Astrocyte of the spinal cord (primary cell): Measurements from ENCODE around the gene ZNF526.
"Not testable (repeated sequence)": the region's sequence is repeated elsewhere in the genome, so short reads cannot be mapped to it uniquely, and the experiment has no call there.

Experiments
- DNase-seq: peaks from one replicate; pipeline ENCODE4 v3.0.0; 2011; ENCODE audit warnings: low read depth, low spot score
- H3K4me3 ChIP-seq: 2 replicates; pipeline ENCODE4 v1.5.1; 2011; ENCODE audit warnings: low read depth, mild to moderate bottlenecking, low read length, moderate library complexity
- in situ Hi-C: cut with HindIII; loops from 2 replicates; pipeline ENCODE4 v1.10.0; 2017; ENCODE audit warnings: low sequenced_read_pairs
- TF ChIP-seq, protein P1 (sequence below): IDR thresholded peaks from 2 replicates; pipeline ENCODE4 v1.5.1; 2012; ENCODE audit warnings: low read depth, mild to moderate bottlenecking, low read length, inconsistent platforms

Gene ZNF526

DNA sequence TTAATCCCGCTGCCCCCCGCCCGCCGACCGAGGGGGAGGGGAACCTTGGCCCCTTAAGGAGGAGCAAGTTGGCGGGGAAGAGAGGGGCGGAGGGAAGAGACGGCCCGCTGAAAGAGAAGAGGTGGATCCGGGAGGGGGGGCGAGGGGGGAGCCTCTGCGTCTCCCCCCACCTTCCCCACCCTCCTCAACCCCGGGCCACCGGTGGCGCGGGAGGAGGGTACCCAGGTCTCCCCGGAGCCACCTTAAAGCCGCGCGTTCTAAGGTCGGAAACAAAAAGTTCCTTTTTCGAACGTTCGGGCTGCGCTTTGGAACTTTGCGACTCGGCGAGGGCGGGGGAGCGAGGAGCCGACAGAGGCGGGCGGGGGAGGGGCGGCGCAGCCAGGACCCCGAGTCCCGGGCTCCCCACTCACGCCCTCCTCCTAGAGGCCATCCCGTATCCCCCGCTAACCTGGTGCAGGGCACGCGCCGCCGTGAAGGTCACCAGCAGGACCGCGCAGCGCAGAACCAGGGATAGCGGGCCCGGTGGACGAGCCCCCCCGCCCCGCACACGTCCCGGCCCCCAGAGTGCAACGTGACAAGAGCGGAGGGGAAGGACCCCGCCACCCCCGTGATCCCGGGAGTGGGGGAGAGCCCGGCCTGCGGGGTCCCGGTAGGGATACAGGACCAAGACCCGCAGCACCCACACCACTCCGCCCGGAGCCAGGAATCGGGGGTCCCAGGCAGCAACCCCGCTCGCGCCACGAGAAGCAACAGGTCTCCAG, 34.2 kb downstream of the ZNF526 start:
- TF ChIP-seq, protein P1, sequence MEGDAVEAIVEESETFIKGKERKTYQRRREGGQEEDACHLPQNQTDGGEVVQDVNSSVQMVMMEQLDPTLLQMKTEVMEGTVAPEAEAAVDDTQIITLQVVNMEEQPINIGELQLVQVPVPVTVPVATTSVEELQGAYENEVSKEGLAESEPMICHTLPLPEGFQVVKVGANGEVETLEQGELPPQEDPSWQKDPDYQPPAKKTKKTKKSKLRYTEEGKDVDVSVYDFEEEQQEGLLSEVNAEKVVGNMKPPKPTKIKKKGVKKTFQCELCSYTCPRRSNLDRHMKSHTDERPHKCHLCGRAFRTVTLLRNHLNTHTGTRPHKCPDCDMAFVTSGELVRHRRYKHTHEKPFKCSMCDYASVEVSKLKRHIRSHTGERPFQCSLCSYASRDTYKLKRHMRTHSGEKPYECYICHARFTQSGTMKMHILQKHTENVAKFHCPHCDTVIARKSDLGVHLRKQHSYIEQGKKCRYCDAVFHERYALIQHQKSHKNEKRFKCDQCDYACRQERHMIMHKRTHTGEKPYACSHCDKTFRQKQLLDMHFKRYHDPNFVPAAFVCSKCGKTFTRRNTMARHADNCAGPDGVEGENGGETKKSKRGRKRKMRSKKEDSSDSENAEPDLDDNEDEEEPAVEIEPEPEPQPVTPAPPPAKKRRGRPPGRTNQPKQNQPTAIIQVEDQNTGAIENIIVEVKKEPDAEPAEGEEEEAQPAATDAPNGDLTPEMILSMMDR = no peak
- H3K4me3 ChIP-seq = peak overlapping the region; percentile 98
- peak; percentile 68 for DNase-seq
- in situ Hi-C loops = no loop called here

DNA sequence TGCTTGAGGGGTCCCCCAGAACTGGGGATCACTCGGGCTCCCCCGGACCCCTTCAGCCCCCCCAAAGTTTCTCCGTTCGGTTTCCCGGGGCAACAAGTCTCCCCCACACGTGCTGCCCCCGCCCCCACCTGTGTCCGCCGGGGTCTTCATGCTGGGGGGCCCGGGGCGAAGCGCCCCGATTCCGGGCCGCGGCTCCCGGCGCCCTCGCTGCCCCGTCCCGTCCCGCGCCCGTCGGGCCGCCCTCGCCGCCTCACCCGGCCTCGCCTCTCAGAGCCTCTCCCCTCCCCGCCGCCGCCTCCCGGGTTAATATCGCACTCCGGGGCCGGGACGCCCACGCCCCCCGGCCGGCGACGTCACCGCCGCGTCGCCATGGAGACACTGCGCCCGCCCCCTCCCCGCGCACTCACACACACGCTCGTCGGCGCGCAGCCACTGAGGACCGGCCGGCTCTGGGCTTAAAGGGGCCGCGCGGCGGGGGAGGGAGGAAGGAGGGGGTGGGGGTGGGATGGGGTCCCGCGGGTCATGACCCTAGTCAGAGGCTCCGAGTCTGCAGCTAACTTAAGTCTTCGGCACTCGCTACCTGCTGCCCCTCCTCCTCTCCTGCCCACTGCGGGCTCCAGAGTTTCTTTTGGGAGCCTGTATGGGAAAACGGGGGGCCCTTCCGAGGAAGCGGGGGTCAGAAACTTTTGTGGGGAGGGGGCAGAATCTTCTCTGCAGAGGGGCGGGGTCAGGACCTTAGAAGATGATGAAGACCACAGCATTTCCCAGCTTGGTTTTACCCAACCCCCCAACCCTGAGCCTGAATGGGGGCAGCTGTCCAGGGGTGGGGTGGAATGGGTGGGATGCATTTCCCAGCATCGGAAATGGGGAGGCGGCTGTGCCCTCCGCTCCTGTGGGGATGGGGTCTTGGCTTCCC, 35.0 kb downstream of the ZNF526 start, which contains the start of gene ERF:
ERF (minus strand) TSS at position 279 of the 916 bp plus-strand sequence; CDS start at position 150, 129 bp downstream.
- in situ Hi-C loops = no loop called here
- H3K4me3 ChIP-seq = peak within 1 kb of the TSS; percentile 98
- DNase-seq = peak; percentile 92
- TF ChIP-seq, protein P1 = no peak

DNA sequence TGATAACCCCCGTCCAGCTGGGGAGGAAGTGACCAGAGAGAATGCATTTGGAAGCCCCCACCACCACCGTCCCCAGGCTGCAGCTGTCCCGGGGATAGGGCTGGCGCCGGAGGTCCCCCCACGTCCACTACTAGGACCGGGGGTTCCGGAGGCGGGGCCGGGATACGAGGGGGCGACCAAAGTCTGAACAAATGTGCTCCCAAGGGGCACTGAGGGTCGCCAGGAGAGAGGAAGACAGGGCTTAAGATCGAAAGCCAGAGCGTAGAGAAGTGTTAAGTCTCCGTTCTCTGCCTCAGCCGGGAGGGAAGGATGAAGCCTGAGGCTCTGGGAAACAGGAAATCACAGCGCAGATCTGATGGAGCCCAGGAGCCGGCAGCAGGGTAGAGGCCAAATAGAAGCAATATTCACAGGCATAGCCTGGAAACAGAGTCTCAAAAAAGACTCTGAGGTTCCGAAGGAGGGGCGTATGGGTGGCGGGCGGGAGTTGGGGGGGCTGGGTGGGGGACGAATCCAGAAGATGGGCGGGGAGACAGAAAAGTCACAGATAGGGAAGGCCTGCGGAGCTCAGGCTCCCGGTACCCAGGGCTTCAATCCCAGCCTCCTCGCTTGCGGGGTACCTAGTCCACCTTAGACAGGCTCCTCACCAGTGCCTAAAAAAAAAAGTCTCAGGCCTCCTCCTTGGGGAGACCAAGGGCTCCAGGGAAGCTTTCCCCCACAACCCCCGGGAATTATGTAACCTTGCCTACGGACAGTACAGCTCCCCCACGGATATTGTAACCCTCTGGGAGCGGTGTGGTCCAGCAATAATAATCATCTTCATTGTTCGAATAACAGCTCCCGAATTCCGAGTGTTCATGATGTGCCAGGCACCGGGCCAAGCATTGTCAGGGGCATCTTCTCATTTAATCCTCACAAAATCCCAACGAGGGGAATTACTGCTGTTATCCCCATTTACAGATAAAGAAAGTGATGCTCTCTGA, 35.9 kb downstream of the ZNF526 start:
- H3K4me3 ChIP-seq = peak overlapping the region; percentile 53
- in situ Hi-C loops = no loop called here
- TF ChIP-seq, protein P1 = no peak
- peak; percentile 54 for DNase-seq

DNA sequence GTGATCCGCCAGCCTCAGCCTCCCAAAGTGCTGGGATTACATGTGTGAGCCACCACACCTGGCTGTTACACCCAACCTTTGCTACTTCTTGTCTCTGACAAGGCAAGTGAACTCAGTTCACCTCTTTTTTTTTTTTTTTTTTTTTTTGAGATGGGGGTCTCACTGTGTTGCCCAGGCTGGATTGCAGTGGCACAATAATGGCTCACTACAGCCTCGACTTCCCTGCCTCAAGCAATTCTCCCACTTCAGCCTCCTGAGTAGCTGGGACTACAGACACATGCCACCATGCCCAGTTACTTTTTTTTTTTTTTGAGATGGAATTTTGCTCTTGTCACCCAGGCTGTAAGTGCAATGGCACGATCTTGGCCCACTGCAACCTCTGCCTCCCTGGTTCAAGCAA, 37.7 kb downstream of the ZNF526 start:
- H3K4me3 ChIP-seq, in situ Hi-C loops, DNase-seq: not testable (repeated sequence)

DNA sequence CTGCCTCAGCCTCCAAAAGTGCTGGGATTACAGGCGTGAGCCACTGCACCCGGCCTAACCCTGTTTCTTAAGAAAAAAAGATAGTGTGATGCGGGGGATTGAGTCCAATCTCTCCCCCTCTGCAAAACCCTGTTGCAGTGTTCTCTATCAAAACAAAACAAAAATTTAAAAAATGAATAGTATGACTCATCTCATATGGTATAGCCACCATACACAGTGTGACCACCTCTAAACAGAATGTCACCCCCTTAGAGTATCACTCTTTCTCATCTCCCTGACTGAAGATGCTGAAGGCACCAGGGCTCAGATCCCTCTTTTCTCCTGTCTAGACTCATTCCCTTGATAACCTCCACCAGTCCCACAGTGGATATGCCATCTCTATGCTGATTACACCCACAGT, 41.7 kb downstream of the ZNF526 start:
- TF ChIP-seq, protein P1 = no peak
- in situ Hi-C loops = no loop called here
- H3K4me3 ChIP-seq = no peak overlapping the region
- no peak for DNase-seq

DNA sequence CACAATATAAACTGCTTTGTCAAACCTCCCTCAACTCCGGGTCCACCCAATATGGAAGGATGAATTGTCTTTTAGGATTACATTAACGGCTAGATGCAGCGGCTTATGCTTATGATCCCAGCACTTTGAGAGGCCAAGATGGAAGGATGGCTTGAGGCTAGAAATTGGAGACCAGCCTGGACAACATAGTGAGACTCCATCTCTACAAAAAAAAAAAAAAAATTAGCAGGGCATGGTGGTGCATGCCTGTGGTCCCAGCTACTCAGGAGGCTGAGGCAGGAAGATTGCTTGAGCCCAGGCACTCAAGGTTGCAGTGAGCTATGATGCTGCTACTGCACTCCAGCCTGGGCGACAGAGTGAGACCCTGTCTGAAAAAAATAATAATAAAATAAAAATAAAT, 46.0 kb downstream of the ZNF526 start:
- in situ Hi-C loops, DNase-seq: not testable (repeated sequence)

DNA sequence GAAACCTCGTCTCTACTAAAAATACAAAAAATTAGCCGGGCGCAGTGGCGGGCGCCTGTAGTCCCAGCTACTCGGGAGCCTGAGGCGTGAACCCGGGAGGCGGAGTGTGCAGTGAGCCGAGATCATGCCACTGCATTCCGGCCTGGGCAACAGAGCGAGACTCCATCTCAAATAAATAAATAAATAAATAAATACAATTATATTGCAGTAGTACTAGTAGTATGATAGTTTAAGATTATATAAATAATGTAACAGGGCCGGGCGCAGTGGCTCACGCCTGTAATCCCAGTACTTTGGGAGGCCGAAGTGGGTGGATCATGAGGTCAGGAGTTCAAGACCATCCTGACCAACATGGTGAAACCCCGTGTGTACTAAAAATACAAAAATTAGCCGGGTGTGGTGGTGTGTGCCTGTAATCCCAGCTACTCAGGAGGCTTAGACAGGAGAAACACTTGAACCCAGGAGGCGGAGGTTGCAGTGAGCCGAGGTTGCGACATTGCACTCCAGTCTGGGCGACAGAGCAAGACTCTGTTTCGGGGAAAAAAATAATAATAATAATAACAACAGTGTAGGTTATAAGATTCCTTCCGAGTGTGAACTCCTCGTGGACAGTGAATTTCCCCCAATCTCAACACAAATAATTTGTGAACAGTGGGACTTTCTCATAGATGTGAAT, 47.0 kb downstream of the ZNF526 start:
- H3K4me3 ChIP-seq, in situ Hi-C loops, DNase-seq: not testable (repeated sequence)

More for the DNA sequence above, 46.0 kb downstream of the ZNF526 start:
- H3K4me3 ChIP-seq = not testable (repeated sequence)
